Endometrial microvascular endothelial cells (primary cell): ENCODE results near the gene ELMO3. TPM values are rescaled to one million over a fixed set of nuclear protein-coding genes. Genes with fewer than 3 reads are reported as not detected.

Source experiments
- in situ Hi-C: cut with HindIII; loops from 2 replicates; pipeline ENCODE4 v1.10.0; 2017; ENCODE audit warnings: low sequenced_read_pairs, low pct_unique_long_range_greater_than_20kb; ENCODE audit errors: inconsistent ontology term
- total RNA-seq: library from RNA; depleted of rRNA; stranded (reverse); fragments of >200 nt; gene quantifications from one replicate; pipeline ENCODE4 v1.2.3, GENCODE V29; 2015; ENCODE audit errors: inconsistent ontology term

The ELMO3 gene
- total RNA-seq, 1 donor from 2014 or later = 0.37 TPM

- in situ Hi-C loops = no loop called here
These were observed 32.1 kb downstream of the ELMO3 start for GRCh38 chr16:67230809-67231660.

- in situ Hi-C loops = no loop called here
These were observed 34.7 kb downstream of the ELMO3 start for GRCh38 chr16:67233596-67233995.

- in situ Hi-C loops = no loop called here
These were observed 35.3 kb downstream of the ELMO3 start for GRCh38 chr16:67234180-67234597.

GRCh38 chr16:67235816-67236562 lies 37.1 kb downstream of the ELMO3 start:
- in situ Hi-C loops = no loop called here

GRCh38 chr16:67236563-67237395 lies 37.8 kb downstream of the ELMO3 start:
- in situ Hi-C loops = no loop called here

GRCh38 chr16:67237396-67238277 lies 38.7 kb downstream of the ELMO3 start:
- in situ Hi-C loops = no loop called here

GRCh38 chr16:67238278-67238575 lies 39.3 kb downstream of the ELMO3 start:
- in situ Hi-C loops = no loop called here

- in situ Hi-C loops = no loop called here
These were observed 40.0 kb downstream of the ELMO3 start for GRCh38 chr16:67238806-67239470.

- in situ Hi-C loops = no loop called here
These were observed 41.6 kb downstream of the ELMO3 start for GRCh38 chr16:67240506-67240905.

GRCh38 chr16:67241008-67241900 lies 42.3 kb downstream of the ELMO3 start:
- in situ Hi-C loops = no loop called here

GRCh38 chr16:67242138-67242730 lies 43.3 kb downstream of the ELMO3 start:
- in situ Hi-C loops = no loop called here

- in situ Hi-C loops = no loop called here
These were observed 44.5 kb downstream of the ELMO3 start for GRCh38 chr16:67243481-67243880.

GRCh38 chr16:67244387-67245185 lies 45.7 kb downstream of the ELMO3 start:
- in situ Hi-C loops = no loop called here

GRCh38 chr16:67245186-67245585 lies 46.3 kb downstream of the ELMO3 start:
- in situ Hi-C loops = no loop called here

GRCh38 chr16:67245674-67246080 lies 46.7 kb downstream of the ELMO3 start:
- in situ Hi-C loops = no loop called here
